GM04503 (cell line): Measurements from ENCODE around the gene PLEKHA7.

ENCODE experiments used
- DNase-seq: peaks from one replicate; pipeline ENCODE4 v3.0.0-alpha.2; 2012; ENCODE audit warnings: low read depth

The PLEKHA7 gene

GRCh38 chr11:16839821-16840220 is 174.4 kb downstream of the PLEKHA7 start:
- no peak for DNase-seq

DNA sequence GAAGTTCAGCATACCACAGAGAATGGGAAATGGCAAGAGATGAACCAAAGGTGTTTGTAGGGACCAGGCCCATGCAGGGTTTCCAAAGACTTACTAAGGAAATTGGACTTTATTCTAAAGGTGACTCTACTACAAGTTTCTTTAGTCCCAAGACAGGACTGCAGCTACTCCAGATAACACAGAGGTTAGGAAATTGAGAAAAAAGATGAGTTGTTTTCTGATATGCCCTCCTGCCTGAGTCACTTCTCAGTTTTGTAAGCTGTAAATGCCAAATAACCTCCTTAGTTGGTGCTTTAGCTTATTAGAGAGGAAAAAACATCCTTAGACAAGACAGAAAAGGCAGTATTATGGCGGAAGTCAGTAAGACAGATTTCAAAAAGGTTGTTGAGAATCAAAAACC is 179.8 kb downstream of the PLEKHA7 start:
- no peak for DNase-seq

DNA sequence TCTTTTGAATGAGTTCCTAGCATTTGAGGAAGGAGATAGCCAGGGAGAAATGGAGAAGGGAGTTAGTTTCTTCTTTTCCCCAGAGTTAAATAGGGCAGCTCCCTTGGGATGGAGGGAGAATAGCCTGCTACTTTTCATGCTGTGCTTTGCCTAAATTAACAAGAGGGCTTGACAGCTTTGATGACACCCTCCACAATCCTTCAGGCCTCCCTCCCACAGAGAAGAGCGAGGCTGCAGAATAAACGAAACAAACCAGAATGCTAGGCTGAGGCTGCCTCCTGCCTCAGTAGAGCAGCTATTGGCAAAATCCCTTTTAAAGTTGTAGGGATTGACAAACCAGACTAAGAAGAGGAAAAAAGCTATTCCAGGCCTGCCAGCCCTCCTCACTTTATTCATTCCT is 181.2 kb downstream of the PLEKHA7 start:
- no peak for DNase-seq

- no peak for DNase-seq
These were observed 182.0 kb downstream of the PLEKHA7 start for GRCh38 chr11:16832193-16832539.

DNA sequence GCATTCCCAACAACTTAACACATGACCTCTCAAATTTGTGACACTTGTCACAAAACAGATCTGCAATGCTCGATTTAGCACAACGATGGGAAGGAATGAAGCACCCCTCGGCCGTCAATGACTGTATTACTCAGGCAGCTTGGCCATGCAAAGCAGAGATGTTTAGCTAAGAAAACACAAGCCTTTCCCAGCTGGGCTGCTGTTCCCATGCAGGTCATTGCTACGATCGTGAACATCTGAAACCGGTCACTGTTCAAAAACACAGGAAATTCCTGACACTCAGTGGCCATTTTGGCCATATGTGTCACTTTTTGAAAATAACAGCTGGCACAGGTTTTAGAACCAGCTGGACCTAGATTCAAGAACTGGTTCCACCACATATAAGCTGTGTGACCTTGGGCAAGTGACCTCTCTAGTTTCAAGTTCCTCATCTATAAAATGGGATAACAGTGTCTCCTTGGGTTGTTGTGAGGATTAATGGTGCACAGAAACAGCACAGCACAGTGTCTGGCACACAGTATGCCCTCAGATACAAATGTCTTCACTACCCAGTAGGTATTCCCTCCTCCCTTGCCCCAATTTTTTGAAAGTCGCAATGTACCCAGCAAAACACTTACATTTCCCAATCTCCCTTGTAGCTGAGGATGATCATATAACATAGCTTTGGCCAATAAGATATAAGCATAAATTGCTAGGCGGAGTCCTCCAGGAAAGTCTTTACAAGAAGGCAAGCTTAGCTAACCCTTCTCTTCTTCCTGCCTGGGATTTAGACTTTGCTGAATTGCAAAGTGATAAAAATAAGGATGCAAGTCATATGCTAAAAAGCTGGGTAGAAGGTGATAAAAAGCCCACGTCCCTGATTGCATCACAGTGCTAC is 182.7 kb downstream of the PLEKHA7 start:
- no peak for DNase-seq

- no peak for DNase-seq
These were observed 187.1 kb downstream of the PLEKHA7 start for GRCh38 chr11:16827139-16827538.

GRCh38 chr11:16825968-16826367 is 188.2 kb downstream of the PLEKHA7 start:
- DNase-seq, result no peak

DNA sequence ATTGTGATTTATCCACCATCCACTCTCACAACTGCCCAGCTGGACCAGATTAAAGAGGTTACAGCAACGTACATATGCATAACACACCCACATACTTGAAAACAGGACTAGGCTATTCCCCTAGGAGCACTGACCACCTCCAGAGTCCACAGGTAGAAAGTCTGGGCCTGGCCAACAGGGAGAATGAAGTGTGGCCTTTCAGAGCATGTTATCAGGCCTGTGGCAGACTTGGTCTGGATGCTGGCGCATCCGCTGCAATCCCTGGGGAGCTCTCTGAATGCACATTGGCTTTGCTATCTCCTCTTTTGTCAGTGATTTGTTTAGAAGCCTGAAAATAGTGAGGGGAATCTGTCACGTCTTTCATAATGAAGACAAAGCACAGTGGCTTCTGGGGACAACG is 189.1 kb downstream of the PLEKHA7 start:
- DNase-seq, result no peak

DNA sequence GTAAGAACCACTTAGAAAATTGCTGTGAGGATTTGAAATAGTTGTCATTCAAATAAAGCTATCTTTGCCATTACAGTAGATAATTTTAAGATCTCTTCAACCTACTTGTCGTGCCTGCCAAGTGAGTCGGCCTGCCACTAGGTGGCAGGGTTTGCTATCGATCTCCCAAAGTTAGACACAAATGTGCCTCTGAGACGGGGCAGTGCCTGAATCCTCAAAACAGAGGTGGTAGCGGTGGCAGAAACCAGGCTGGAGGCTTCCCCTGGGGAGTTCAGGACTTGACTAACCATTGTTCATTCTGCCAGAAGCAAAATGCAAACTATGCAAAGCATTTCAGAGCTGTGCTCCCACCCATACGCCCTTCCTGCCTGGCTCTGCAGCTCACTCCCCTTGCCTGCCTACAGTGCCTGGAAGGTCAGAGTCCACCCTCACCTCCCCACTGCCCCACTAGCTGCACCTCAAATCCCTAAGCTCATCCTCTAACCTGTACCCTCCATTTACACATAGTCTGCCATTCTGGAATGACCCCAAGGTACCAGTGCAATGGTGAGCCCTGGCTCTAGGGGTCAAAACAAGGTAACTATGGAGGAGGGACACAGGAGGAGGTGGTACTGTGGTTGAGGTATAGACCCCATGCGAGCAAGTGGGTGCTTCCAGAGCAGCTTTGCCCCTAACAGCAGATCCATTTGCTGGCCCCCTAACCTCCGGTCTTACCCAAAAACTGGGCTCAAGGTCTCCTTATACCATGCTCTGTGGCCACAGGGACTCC is 193.7 kb downstream of the PLEKHA7 start:
- peak; percentile 49 for DNase-seq

DNA sequence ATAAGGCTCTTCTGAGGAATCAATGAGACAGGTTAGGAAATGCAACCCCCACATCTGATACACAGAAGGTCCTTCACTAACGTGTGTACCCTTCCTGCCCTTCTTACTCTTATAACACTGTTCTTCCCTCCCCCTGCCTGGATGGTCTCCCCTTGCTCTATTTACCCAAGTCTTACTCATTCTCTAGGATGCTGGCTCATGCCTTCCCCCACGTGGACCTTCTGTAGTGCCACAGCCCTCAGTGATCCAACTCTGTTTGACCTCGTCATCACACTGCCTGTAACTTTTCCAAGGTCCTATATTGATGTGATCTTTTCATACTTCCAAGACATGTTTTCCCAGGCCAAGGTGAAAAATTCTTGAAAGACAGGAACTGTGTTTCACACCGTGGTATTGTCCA is 195.9 kb downstream of the PLEKHA7 start:
- DNase-seq, result no peak

- no peak for DNase-seq
These were observed 196.9 kb downstream of the PLEKHA7 start for GRCh38 chr11:16817351-16817750.

- no peak for DNase-seq
These were observed 197.6 kb downstream of the PLEKHA7 start for GRCh38 chr11:16816358-16817270.

DNA sequence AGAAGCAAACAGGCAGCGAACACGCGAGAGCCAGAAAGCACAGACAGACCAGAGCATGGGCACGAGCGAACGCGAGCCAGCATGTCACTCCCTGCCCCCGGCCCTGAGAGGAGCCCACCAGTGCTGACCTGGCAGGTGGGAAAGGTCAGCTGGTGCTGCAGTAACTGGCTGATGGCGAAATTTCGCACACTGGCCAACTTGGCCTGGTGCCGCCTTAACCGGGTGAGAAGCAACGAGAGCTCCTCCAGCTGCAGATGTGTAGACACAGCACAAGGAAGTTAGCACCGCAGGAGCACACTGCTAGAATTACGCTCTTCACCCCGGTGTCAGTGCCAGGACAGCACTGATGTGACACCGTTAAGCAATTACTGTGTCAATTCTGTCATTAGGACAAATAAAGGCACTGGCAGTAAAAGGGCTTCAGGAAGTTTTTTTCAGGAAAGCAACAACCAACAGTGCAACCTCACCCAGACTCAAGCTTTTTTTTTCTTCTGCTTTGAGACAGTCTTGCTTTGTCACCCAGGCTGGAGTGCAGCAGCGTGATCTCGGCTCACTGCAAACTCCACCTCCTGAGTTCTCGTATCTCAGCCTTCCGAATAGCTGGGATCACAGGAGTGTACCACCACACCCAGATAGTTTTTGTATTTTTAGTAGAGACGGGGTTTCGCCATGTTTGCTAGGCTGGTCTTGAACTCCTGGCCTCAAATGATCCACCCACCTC is 199.0 kb downstream of the PLEKHA7 start:
- peak; percentile 16 for DNase-seq

GRCh38 chr11:16814410-16815046 is 199.7 kb downstream of the PLEKHA7 start:
- DNase-seq, result no peak

DNA sequence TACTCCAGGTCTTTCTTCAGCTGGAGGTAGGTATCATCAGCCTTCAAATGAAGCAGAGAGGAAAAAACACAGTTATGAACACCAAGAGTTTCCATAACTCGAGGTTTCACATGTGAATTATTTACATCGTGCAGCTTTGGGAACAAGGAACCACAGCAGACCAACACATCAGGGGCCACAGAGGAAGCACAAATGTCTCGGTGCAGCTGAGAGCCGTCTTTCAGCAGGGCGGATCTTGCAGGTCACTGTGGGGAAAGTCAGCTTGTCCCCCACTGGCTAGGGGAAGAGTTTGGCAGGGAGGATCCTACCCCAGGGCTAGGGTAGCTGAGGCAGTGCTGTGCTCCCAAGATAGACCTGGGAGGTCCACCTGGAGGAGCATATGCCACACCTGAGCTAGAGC is 201.1 kb downstream of the PLEKHA7 start:
- no peak for DNase-seq

GRCh38 chr11:16812274-16812673 is 201.9 kb downstream of the PLEKHA7 start:
- no peak for DNase-seq

GRCh38 chr11:16811136-16812020 is 202.8 kb downstream of the PLEKHA7 start:
- DNase-seq, result no peak

DNA sequence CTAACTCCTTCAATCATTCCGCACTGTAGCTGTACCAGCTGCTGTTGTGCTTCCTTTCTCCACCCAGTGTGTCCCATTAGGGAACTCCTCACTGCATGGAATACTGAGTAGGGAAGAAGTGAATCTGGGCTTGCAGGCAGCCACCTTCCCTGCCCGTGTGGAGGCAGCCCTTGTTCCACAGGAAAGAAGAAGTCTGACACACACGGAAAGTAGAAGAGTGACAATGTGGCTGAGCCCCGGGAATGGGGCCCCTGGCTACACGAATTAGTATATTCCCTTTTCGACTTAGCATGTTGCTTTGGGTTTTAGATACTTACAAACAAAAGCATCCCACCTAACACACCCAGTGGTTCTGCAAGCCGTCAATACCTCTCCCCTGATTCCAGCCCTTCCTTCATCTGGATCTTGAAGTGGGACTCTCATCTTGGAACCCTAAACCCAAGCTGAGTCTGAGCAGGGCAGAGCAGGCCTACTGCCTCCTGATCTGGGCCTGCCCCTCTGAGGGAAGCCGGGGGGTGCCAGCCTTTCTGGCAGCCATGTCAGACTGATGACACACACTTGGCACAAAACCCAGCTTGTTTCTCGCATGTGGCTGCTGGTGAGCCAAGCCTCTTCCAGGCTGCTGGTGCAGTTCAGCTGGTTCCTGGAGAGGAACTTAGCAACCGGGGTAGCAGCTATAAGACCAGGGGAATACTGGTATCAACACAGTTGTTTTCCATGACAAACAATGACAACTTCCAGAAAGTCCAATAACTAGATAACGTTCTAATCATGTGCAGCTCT is 204.1 kb downstream of the PLEKHA7 start:
- peak; percentile 32 for DNase-seq

GRCh38 chr11:16807306-16807705 is 206.9 kb downstream of the PLEKHA7 start:
- no peak for DNase-seq
